Right lobe of liver (tissue), 4 donors: ENCODE data around the gene MOB4.

ENCODE experiments used
- CTCF ChIP-seq, 4 donors: fragments of 200-600 bp in 3 of 4; fragments of 450-650 bp in 1 of 4; IDR thresholded peaks; one replicate each; pipeline versions ENCODE4 v1.5.1 to v1.8.0; 2016 to 2022; ENCODE audit warnings: antibody characterized with exemption in 4 of 4, mild to moderate bottlenecking in 2 of 4
- POLR2A ChIP-seq: fragments of 450-650 bp; IDR thresholded peaks from one replicate; pipeline ENCODE4 v1.6.1; 2017; ENCODE audit warnings: antibody characterized with exemption, mild to moderate bottlenecking
- donor health status: DM: no; HTN: no; CAD: no.
- donor health status: DM: no; HTN: no; CAD: no.
- donor health status: DM: no; HTN: yes; CAD: no.

- TF ChIP-seq POLR2A (no peak), CTCF (IDR thresholded peaks at IDR 0.05) (no peak)
Observed at GRCh38 chr2:197500503-197501131, 15.2 kb upstream of the MOB4 start.
